Measurements from ENCODE around the gene HOXD8.
A peak's percentile ranks its signal among the peaks of the same experiment; 100 is the strongest.

Gene HOXD8

DNA sequence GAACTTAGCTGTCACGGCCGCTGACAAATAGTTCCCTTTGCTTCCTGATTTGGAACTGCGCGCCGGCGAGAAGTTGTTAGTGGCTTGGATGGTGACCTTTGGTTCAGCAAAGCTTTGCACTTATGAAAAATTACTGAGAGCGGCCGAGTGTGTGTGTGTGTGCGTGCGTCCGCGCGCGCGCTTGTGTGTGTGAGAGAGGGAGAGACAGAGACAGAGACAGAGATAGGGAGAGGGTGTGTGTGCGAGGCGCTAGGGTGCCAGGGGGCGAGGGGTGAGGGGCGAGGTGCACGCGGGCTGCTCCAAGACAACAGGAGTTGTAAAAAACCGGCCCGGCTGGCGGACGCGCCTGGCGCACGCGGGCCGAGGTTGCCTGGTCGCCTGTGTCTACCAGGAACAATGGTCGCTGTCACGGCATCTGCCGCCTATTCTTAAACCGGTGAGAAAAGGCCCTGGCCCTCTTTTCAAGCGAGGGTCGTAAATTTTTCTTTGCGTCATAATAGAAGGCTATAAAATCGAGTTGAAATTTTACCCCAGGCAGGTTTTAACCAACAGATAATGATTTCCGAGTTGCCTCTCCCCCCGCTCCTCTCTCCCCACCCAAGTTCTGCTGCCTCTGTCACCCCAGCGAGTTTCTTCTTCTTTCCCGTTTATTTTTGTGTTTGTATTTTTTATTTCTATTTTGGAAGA is 28.1 kb downstream of the HOXD8 start:
- TF ChIP-seq, protein P1, sequence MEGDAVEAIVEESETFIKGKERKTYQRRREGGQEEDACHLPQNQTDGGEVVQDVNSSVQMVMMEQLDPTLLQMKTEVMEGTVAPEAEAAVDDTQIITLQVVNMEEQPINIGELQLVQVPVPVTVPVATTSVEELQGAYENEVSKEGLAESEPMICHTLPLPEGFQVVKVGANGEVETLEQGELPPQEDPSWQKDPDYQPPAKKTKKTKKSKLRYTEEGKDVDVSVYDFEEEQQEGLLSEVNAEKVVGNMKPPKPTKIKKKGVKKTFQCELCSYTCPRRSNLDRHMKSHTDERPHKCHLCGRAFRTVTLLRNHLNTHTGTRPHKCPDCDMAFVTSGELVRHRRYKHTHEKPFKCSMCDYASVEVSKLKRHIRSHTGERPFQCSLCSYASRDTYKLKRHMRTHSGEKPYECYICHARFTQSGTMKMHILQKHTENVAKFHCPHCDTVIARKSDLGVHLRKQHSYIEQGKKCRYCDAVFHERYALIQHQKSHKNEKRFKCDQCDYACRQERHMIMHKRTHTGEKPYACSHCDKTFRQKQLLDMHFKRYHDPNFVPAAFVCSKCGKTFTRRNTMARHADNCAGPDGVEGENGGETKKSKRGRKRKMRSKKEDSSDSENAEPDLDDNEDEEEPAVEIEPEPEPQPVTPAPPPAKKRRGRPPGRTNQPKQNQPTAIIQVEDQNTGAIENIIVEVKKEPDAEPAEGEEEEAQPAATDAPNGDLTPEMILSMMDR (conservative IDR thresholded peaks at IDR 0.05; ENCODE audit: control insufficient read depth, insufficient read depth, low read depth, low read length) = no peak
- no peak for DNase-seq (ENCODE audit: low read depth)
- no peak overlapping the region for H3K4me3 ChIP-seq (ENCODE audit: control insufficient read depth, low read depth, low read length)

DNA sequence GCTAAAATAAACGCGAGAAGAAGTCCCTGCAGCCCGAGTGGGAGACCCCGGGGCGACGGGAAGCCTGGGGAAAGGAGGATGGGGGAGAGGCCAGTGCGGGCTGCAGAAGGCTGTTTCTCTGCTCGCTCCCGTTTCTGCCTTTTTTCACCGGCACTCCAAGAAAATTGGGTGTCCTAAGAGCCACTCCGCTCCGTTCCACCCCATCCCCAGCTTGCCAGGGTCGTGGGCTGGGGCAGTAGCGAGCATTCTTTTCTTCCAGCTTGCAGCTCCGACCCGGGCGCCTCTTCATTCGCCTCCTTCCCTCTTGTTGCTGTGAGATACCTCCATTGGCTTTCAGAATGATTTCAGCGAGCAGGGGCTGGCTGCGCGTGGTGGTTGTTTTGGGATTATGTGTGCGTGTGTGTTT is 28.7 kb downstream of the HOXD8 start:
- TF ChIP-seq, protein P1 (conservative IDR thresholded peaks at IDR 0.05; ENCODE audit: control insufficient read depth, insufficient read depth, low read depth, low read length) = no peak
- no peak for DNase-seq (ENCODE audit: low read depth)
- H3K4me3 ChIP-seq (ENCODE audit: control insufficient read depth, low read depth, low read length) = no peak overlapping the region

DNA sequence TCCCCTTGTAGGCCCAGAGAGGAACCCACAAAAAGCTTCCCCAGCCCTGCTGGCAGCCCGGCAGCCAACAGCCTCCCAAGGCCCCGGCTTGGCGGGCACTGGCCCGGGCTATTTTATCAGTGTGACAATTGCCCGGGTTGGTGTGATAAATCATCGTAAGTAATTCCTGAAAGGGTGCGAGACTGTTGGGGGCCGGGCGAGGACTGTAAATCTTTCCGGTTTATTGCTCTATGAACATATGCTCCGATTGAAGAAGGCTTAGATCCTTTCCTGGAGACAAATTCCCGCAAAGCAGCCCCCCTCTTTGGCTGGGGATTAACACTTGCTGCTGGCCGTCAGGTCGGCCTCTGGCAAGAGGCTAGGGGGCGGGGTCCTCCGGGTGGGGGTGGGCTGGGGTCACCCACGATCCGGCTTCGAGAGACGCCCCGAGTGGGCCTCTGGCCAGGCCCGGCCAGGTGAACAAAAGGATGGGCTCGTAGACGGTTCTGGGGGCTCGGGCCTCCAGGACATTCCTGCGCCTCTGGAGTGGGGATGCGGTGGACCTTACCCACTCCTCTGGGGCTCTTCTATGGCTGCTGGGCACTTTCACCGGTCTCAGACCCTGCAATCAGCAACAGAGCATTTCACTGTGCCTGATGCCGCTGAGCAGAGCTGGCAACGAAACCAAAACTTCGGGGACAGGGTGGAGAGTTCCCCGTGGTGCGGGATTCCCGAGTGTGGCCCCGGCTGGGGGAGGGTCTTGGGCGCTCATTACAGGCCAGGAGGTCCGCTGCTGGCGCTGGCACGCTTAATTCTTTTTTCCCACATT is 29.6 kb downstream of the HOXD8 start:
- DNase-seq (ENCODE audit: low read depth) = no peak
- TF ChIP-seq, protein P1 (conservative IDR thresholded peaks at IDR 0.05; ENCODE audit: control insufficient read depth, insufficient read depth, low read depth, low read length) = no peak

DNA sequence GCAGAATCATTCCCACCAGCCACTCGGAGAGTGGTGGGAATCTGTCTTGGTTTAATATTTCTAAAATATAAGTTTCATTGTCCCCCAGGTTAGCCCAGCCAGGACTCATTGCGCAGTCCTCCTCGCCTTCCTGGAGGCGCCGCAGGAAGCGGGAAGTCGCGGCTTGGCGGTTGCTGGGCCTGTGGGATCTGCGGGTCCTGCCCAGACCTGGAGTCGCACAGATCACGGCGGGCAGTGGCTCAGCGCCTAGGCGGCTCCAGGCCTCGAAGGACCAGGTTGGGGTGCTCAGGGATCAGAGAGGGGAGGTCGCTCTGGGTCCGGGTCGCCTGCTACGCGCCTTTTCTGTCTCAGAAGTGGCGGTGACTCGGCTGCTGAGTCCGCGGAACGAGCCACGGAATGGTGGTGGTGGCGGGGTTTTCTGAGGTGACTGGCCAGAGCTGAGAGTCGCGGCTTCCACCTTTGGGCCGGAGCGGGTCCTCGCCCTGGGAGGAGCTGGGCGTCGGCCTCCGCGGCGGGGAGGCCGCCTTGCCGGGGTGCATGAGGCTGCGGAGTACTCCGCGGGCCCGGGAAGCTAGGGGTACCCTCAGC is 30.3 kb downstream of the HOXD8 start:
- TF ChIP-seq, protein P1 (conservative IDR thresholded peaks at IDR 0.05; ENCODE audit: control insufficient read depth, insufficient read depth, low read depth, low read length) = no peak
- no peak for DNase-seq (ENCODE audit: low read depth)
- H3K4me3 ChIP-seq (ENCODE audit: control insufficient read depth, low read depth, low read length) = no peak overlapping the region

More for the DNA sequence above, 29.6 kb downstream of the HOXD8 start:
- no peak overlapping the region for H3K4me3 ChIP-seq (ENCODE audit: control insufficient read depth, low read depth, low read length)

DNA sequence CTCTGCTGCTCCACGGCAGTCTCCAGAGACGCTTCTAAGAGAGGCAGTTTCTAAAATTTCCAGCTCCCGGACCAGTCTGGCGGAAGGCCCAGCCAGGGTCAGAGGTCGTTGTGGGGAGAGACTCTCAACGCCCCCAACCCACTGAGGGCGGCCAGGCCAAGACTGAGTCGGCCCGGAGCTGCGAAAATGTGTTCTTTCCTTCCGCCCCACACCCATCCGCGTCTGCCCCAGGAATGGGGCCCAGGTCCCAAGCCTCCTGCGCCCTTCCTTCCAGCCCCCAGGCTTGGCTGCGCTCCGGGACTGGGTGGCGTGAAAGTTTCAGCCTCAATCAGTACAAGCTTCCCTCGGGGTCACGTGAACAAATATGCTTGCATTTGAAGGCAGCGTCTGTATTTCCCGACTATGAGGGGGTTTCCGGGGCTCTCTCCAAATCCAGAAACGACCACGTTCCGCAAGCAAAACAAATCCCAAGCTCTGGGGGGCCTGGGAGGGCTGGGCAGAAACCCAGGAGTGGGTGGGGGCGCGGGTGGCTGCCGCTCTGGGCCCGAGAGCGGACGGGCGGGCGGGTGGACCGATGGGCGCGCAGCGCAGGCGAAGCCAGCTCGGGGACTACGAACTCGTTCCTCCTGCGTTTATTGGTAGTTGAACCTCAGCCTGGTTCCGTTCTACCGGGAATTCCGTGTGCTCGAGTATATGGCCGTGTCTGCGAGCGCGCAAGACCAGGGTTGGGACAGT is 30.9 kb downstream of the HOXD8 start:
- H3K4me3 ChIP-seq (ENCODE audit: control insufficient read depth, low read depth, low read length) = peak overlapping the region; percentile 20
- TF ChIP-seq, protein P1 (conservative IDR thresholded peaks at IDR 0.05; ENCODE audit: control insufficient read depth, insufficient read depth, low read depth, low read length) = no peak
- peak; percentile 30 for DNase-seq (ENCODE audit: low read depth)

All from fibroblast of mammary gland (primary cell).